Esophagus muscularis mucosa (tissue), 3 donors: ENCODE results near the gene PIK3IP1.

Source experiments
- POLR2AphosphoS5 ChIP-seq, 2 donors: sonication (generic); formaldehyde crosslinking; IDR thresholded peaks; one replicate each; pipeline ENCODE4 v1.6.1; 2017; ENCODE audit warnings: antibody characterized with exemption in 2 of 2
- TF ChIP-seq, protein P1 (sequence below), 3 experiments: fragments of 200-600 bp in 2 of 3; fragments of 450-650 bp in 1 of 3; sonication (generic) in 2 of 3; IDR thresholded peaks; one replicate each; pipeline ENCODE4 v1.5.1; 2017 to 2019; ENCODE audit warnings: antibody characterized with exemption in 3 of 3, mild to moderate bottlenecking in 2 of 3, moderate library complexity in 1 of 3

DNA sequence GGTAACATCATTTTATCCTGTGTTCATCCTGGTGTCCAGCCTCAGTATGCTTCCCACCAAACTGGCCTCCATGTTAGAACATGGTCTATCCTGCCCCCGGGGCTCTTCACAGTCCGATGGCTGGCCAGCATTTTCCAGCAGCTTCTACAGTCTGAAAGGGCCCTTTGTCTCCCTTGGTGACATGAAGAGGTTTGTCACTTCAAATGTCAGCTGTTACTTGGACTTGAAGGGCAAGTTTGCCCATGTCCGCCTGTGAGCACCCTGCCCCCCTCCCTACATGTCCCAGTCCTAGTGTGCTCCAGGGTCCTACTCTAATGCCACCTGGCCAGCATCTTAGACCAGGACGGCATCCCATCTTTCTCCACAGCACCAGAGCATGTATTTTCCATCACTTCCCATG is 29.1 kb upstream of the PIK3IP1 start:
- TF ChIP-seq, protein P1, sequence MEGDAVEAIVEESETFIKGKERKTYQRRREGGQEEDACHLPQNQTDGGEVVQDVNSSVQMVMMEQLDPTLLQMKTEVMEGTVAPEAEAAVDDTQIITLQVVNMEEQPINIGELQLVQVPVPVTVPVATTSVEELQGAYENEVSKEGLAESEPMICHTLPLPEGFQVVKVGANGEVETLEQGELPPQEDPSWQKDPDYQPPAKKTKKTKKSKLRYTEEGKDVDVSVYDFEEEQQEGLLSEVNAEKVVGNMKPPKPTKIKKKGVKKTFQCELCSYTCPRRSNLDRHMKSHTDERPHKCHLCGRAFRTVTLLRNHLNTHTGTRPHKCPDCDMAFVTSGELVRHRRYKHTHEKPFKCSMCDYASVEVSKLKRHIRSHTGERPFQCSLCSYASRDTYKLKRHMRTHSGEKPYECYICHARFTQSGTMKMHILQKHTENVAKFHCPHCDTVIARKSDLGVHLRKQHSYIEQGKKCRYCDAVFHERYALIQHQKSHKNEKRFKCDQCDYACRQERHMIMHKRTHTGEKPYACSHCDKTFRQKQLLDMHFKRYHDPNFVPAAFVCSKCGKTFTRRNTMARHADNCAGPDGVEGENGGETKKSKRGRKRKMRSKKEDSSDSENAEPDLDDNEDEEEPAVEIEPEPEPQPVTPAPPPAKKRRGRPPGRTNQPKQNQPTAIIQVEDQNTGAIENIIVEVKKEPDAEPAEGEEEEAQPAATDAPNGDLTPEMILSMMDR (IDR thresholded peaks at IDR 0.05): no peak
- no peak for TF ChIP-seq POLR2AphosphoS5 (IDR thresholded peaks at IDR 0.05)
